ENCODE data around the gene MRPL58. TPM values are rescaled to one million over a fixed set of nuclear protein-coding genes. Genes with fewer than 3 reads are reported as not detected.

The MRPL58 gene
- total RNA-seq, 1 donor from 2014 or later, result 25.1 TPM

- TF ChIP-seq CTCF (IDR thresholded peaks at IDR 0.05), result no peak
- H3K9me3 Mint-ChIP-seq (ENCODE audit: unreplicated experiment), result no peaks in the 10 kb centered on the region
- no peak overlapping the region for H3K4me3 Mint-ChIP-seq (ENCODE audit: unreplicated experiment)
- peaks cover 25% of the 10 kb centered on the region for H3K36me3 Mint-ChIP-seq (ENCODE audit: unreplicated experiment)
- DNase-seq (ENCODE audit: extremely low spot score, unreplicated experiment), result no peak
- H3K4me1 Mint-ChIP-seq (ENCODE audit: unreplicated experiment), result peaks cover 10% of the 10 kb centered on the region
- H3K27ac Mint-ChIP-seq (ENCODE audit: unreplicated experiment), result no peak overlapping the region
- H3K27me3 Mint-ChIP-seq (ENCODE audit: unreplicated experiment), result no peaks in the 10 kb centered on the region
Observed at GRCh38 chr17:75061618-75062017, 49.1 kb downstream of the MRPL58 start.

GRCh38 chr17:75063201-75063600 is 50.7 kb downstream of the MRPL58 start:
- no peak for DNase-seq (ENCODE audit: extremely low spot score, unreplicated experiment)
- H3K4me1 Mint-ChIP-seq (ENCODE audit: unreplicated experiment), result peaks cover 12% of the 10 kb centered on the region
- no peaks in the 10 kb centered on the region for H3K27me3 Mint-ChIP-seq (ENCODE audit: unreplicated experiment)
- H3K36me3 Mint-ChIP-seq (ENCODE audit: unreplicated experiment), result peaks cover 21% of the 10 kb centered on the region
- no peaks in the 10 kb centered on the region for H3K9me3 Mint-ChIP-seq (ENCODE audit: unreplicated experiment)
- H3K4me3 Mint-ChIP-seq (ENCODE audit: unreplicated experiment), result no peak overlapping the region
- H3K27ac Mint-ChIP-seq (ENCODE audit: unreplicated experiment), result no peak overlapping the region
- no peak for TF ChIP-seq CTCF (IDR thresholded peaks at IDR 0.05)

GRCh38 chr17:75063626-75064025 is 51.2 kb downstream of the MRPL58 start:
- Mint-ChIP-seq H3K36me3 (ENCODE audit: unreplicated experiment) (peaks cover 21% of the 10 kb centered on the region), H3K4me3 (ENCODE audit: unreplicated experiment) (no peak overlapping the region)
- DNase-seq (ENCODE audit: extremely low spot score, unreplicated experiment), result no peak

GRCh38 chr17:75064040-75064439 is 51.6 kb downstream of the MRPL58 start:
- no peak for TF ChIP-seq CTCF (IDR thresholded peaks at IDR 0.05)
- peaks cover 21% of the 10 kb centered on the region for H3K36me3 Mint-ChIP-seq (ENCODE audit: unreplicated experiment)
- H3K4me3 Mint-ChIP-seq (ENCODE audit: unreplicated experiment), result no peak overlapping the region
- H3K27ac Mint-ChIP-seq (ENCODE audit: unreplicated experiment), result no peak overlapping the region
- peaks cover 12% of the 10 kb centered on the region for H3K4me1 Mint-ChIP-seq (ENCODE audit: unreplicated experiment)
- H3K9me3 Mint-ChIP-seq (ENCODE audit: unreplicated experiment), result no peaks in the 10 kb centered on the region
- no peaks in the 10 kb centered on the region for H3K27me3 Mint-ChIP-seq (ENCODE audit: unreplicated experiment)
- no peak for DNase-seq (ENCODE audit: extremely low spot score, unreplicated experiment)

More at GRCh38 chr17:75063626-75064025, 51.2 kb downstream of the MRPL58 start:
- no peaks in the 10 kb centered on the region for H3K9me3 Mint-ChIP-seq (ENCODE audit: unreplicated experiment)
- no peak for TF ChIP-seq CTCF (IDR thresholded peaks at IDR 0.05)
- H3K27ac Mint-ChIP-seq (ENCODE audit: unreplicated experiment), result no peak overlapping the region
- peaks cover 12% of the 10 kb centered on the region for H3K4me1 Mint-ChIP-seq (ENCODE audit: unreplicated experiment)
- H3K27me3 Mint-ChIP-seq (ENCODE audit: unreplicated experiment), result no peaks in the 10 kb centered on the region

GRCh38 chr17:75064460-75064859 is 52.0 kb downstream of the MRPL58 start:
- Mint-ChIP-seq H3K4me3 (ENCODE audit: unreplicated experiment) (no peak overlapping the region), H3K27me3 (ENCODE audit: unreplicated experiment) (no peaks in the 10 kb centered on the region), H3K4me1 (ENCODE audit: unreplicated experiment) (peaks cover 10% of the 10 kb centered on the region), H3K9me3 (ENCODE audit: unreplicated experiment) (no peaks in the 10 kb centered on the region), H3K27ac (ENCODE audit: unreplicated experiment) (no peak overlapping the region), H3K36me3 (ENCODE audit: unreplicated experiment) (peaks cover 21% of the 10 kb centered on the region)
- DNase-seq (ENCODE audit: extremely low spot score, unreplicated experiment), result no peak
- no peak for TF ChIP-seq CTCF (IDR thresholded peaks at IDR 0.05)
